Keratinocyte (primary cell): ENCODE measurements around the gene ROS1. TPM values are rescaled to one million over a fixed set of nuclear protein-coding genes. Genes with fewer than 3 reads are reported as not detected.

Experiments used
- DNase-seq: peaks from one replicate; pipeline ENCODE4 v3.0.0-alpha.2; 2011; ENCODE audit warnings: low read depth, missing footprints, low spot score
- FAIRE-seq: peaks from 2 replicates; lab custom pipeline; 2011; peaks lifted over from hg19 to GRCh38; lab: Jason Lieb, UNC
- H2AFZ ChIP-seq: 2 replicates; pipeline ENCODE4 v1.6.0; 2012; ENCODE audit warnings: low read length, control low read depth, inconsistent platforms; ENCODE audit not compliant: control insufficient read depth
- H3K27ac ChIP-seq: 2 replicates; pipeline ENCODE4 v1.5.1; 2011; ENCODE audit warnings: low read length; ENCODE audit not compliant: control insufficient read depth, insufficient read depth
- H3K27me3 ChIP-seq: 3 replicates; pipeline ENCODE4 v1.6.0; 2011; ENCODE audit warnings: low read length; ENCODE audit not compliant: control insufficient read depth, insufficient read depth; ENCODE audit errors: extremely low read depth
- H3K36me3 ChIP-seq, 2 experiments: 2 replicates in 1 of 2; 3 replicates in 1 of 2; pipeline ENCODE4 v1.5.1; 2011; ENCODE audit warnings: low read length in 2 of 2, mild to moderate bottlenecking in 1 of 2; ENCODE audit not compliant: control insufficient read depth in 2 of 2, insufficient read depth in 2 of 2; ENCODE audit errors: extremely low read depth in 1 of 2
- H3K4me1 ChIP-seq: 3 replicates; pipeline ENCODE4 v1.5.1; 2011; ENCODE audit warnings: low read length; ENCODE audit not compliant: control insufficient read depth, insufficient read depth; ENCODE audit errors: extremely low read depth
- H3K4me2 ChIP-seq: 3 replicates; pipeline ENCODE4 v1.6.0; 2011; ENCODE audit warnings: low read depth, low read length; ENCODE audit not compliant: control insufficient read depth, insufficient read depth; ENCODE audit errors: extremely low read depth
- H3K4me3 ChIP-seq, 3 experiments: fragments of 200-600 bp in 1 of 3; sonication (generic) in 1 of 3; 2 replicates in 2 of 3; 3 replicates in 1 of 3; pipeline ENCODE4 v1.5.1; 2011 to 2016; ENCODE audit warnings: low read length in 3 of 3, mild to moderate bottlenecking in 3 of 3, control low read depth in 2 of 3, inconsistent platforms in 1 of 3, low read depth in 1 of 3, mixed read lengths in 1 of 3, mixed run types in 1 of 3, moderate library complexity in 1 of 3; ENCODE audit not compliant: control insufficient read depth in 2 of 3, insufficient read depth in 2 of 3; ENCODE audit errors: extremely low read depth in 1 of 3
- H3K79me2 ChIP-seq: 2 replicates; pipeline ENCODE4 v1.6.0; 2012; ENCODE audit warnings: low read length; ENCODE audit not compliant: control insufficient read depth, insufficient read depth
- H3K9ac ChIP-seq: 3 replicates; pipeline ENCODE4 v1.6.0; 2011; ENCODE audit warnings: low read length; ENCODE audit not compliant: control insufficient read depth, insufficient read depth; ENCODE audit errors: extremely low read depth
- H3K9me1 ChIP-seq: 3 replicates; pipeline ENCODE4 v1.6.0; 2011; ENCODE audit warnings: low read length; ENCODE audit not compliant: control insufficient read depth, insufficient read depth; ENCODE audit errors: extremely low read depth
- H3K9me3 ChIP-seq: 2 replicates; pipeline ENCODE4 v1.5.1; 2012; ENCODE audit warnings: low read depth, low read length; ENCODE audit not compliant: control insufficient read depth
- H4K20me1 ChIP-seq: 3 replicates; pipeline ENCODE4 v1.6.0; 2011; ENCODE audit warnings: low read length; ENCODE audit not compliant: control insufficient read depth, insufficient read depth; ENCODE audit errors: extremely low read depth
- EZH2 ChIP-seq: IDR thresholded peaks from one replicate; pipeline ENCODE4 v1.6.1; 2012; ENCODE audit warnings: inconsistent platforms, mild to moderate bottlenecking, low read length, moderate library complexity
- dilution Hi-C: fragments of 300-500 bp; cut with MboI; formaldehyde crosslinking; loops from one replicate; pipeline ENCODE4 v1.7.0; 2020; ENCODE audit warnings: low sequenced_read_pairs; ENCODE audit not compliant: extremely low pct_ligation_motif_present
- polyA plus RNA-seq, 5 experiments: library from polyadenylated mRNA; depleted of rRNA in 3 of 5; stranded (reverse) in 3 of 5; stranded (forward) in 1 of 5; unstranded in 1 of 5; fragments of >200 nt; gene quantifications; 1 replicate in 1 of 5; 2 replicates in 3 of 5; 3 replicates in 1 of 5; pipeline versions ENCODE4 v1.2.1 to v1.2.3, GENCODE V29; 2011 to 2012; ENCODE audit warnings: missing spikeins in 2 of 5, low read depth in 1 of 5, low replicate concordance in 1 of 5
- TF ChIP-seq, protein P1 (sequence below), 3 experiments: IDR thresholded peaks in 1 of 3; conservative IDR thresholded peaks in 1 of 3; optimal IDR thresholded peaks in 1 of 3; 2 replicates in 2 of 3; 3 replicates in 1 of 3; pipeline versions ENCODE3 to v1.5.1; 2011; ENCODE audit warnings: low read length in 3 of 3, mild to moderate bottlenecking in 3 of 3, moderate library complexity in 2 of 3, control low read depth in 1 of 3, inconsistent platforms in 1 of 3; ENCODE audit not compliant: insufficient read depth in 2 of 3; ENCODE audit errors: extremely low read depth in 1 of 3

The ROS1 gene
- polyA plus RNA-seq, 1 donor (not counting 4 experiments of a cell fraction or from before 2014, with no cell fraction given) = 0.16 TPM

DNA sequence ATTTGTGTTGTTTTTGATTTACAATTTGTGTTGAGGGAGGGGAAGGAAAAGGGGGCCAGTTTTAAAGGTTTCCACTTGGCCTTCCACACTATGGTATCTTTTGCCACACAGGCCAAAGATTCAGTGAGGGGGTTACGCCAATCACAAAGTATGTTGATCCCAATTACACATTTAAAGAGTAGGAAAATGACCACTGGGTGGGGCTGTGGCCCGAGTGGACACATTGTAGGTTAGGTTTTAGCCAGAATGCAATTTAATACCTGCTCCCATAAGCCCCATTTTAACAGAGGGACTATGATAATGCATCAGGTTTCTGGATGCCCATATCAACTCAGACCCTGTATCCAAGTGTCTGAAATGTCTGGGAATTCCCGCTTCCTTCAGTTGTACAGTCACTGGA is 144.8 kb downstream of the ROS1 start:
- H3K9ac ChIP-seq = no peak overlapping the region
- no peaks in the 10 kb centered on the region for H3K79me2 ChIP-seq
- dilution Hi-C loops = no loop called here
- TF ChIP-seq, protein P1, sequence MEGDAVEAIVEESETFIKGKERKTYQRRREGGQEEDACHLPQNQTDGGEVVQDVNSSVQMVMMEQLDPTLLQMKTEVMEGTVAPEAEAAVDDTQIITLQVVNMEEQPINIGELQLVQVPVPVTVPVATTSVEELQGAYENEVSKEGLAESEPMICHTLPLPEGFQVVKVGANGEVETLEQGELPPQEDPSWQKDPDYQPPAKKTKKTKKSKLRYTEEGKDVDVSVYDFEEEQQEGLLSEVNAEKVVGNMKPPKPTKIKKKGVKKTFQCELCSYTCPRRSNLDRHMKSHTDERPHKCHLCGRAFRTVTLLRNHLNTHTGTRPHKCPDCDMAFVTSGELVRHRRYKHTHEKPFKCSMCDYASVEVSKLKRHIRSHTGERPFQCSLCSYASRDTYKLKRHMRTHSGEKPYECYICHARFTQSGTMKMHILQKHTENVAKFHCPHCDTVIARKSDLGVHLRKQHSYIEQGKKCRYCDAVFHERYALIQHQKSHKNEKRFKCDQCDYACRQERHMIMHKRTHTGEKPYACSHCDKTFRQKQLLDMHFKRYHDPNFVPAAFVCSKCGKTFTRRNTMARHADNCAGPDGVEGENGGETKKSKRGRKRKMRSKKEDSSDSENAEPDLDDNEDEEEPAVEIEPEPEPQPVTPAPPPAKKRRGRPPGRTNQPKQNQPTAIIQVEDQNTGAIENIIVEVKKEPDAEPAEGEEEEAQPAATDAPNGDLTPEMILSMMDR (optimal IDR thresholded peaks at IDR 0.05 in 1 of 3, IDR thresholded peaks at IDR 0.05 in 1 of 3, conservative IDR thresholded peaks at IDR 0.05 in 1 of 3; ENCODE audit: extremely low read depth in 1 of 3, insufficient read depth in 2 of 3, low read length in 3 of 3) = peak; percentile 11 to 35 (median 22)
- TF ChIP-seq EZH2 = no peak
- H3K4me1 ChIP-seq = no peaks in the 10 kb centered on the region
- H3K4me2 ChIP-seq = no peak overlapping the region
- H3K27ac ChIP-seq = no peak overlapping the region
- H3K27me3 ChIP-seq = peaks cover 7% of the 10 kb centered on the region
- no peaks in the 10 kb centered on the region for H3K9me3 ChIP-seq
- no peaks in the 10 kb centered on the region for H4K20me1 ChIP-seq
- no peak overlapping the region for H2AFZ ChIP-seq
- H3K9me1 ChIP-seq = no peaks in the 10 kb centered on the region
- H3K36me3 ChIP-seq = no peaks in the 10 kb centered on the region
- no peak overlapping the region for H3K4me3 ChIP-seq
- FAIRE-seq = no peak
- DNase-seq = no peak

DNA sequence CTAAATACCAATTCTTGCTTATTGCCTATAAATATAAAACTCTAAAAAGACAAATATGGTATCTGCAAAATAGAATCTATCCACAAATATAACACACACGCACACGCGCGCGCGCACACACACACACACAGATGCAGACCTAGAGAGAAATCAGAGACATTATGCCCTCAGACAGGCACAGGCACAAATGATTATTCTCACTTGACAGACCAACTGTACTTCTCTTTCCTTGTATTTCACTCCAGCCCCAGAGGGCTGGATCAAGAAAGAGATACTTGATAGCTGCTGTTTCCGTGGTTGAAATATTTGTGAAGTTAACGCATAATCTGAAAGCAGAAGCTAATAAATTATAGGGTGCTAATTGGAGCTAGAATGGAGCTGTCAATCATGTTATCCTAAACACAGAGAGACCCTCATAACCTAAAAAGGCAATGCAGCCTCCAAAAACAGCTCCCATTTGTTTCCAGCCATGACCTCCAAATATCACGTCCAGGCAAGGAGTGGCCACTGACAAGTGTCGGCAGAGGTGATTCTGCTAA is 148.9 kb downstream of the ROS1 start:
- no peak for TF ChIP-seq EZH2
- TF ChIP-seq, protein P1 (optimal IDR thresholded peaks at IDR 0.05 in 1 of 3, IDR thresholded peaks at IDR 0.05 in 1 of 3, conservative IDR thresholded peaks at IDR 0.05 in 1 of 3; ENCODE audit: extremely low read depth in 1 of 3, insufficient read depth in 2 of 3, low read length in 3 of 3) = no peak
- no peaks in the 10 kb centered on the region for H3K9me1 ChIP-seq

More for the DNA sequence above, 148.9 kb downstream of the ROS1 start:
- Histone ChIP-seq H2AFZ (no peak overlapping the region), H3K4me2 (no peak overlapping the region), H3K4me3 (no peak overlapping the region), H3K9me3 (no peaks in the 10 kb centered on the region), H4K20me1 (peaks cover 2% of the 10 kb centered on the region), H3K79me2 (no peaks in the 10 kb centered on the region), H3K4me1 (no peaks in the 10 kb centered on the region), H3K9ac (no peak overlapping the region), H3K36me3 (no peaks in the 10 kb centered on the region), H3K27ac (no peak overlapping the region), H3K27me3 (peaks cover 44% of the 10 kb centered on the region)
- dilution Hi-C loops = no loop called here
- no peak for DNase-seq
- no peak for FAIRE-seq
